ENCODE measurements around the gene NVL. TPM values are rescaled to one million over a fixed set of nuclear protein-coding genes. Genes with fewer than 3 reads are reported as not detected.
A peak's percentile ranks its signal among the peaks of the same experiment; 100 is the strongest.
"Not testable (repeated sequence)": the region's sequence is repeated elsewhere in the genome, so short reads cannot be mapped to it uniquely, and the experiment has no call there.

NVL gene
- total RNA-seq, 2 donors from 2014 or later = 36.2 to 64.3 TPM

- not testable (repeated sequence) for ATAC-seq; H3K36me3 Mint-ChIP-seq; H3K27me3 Mint-ChIP-seq; H3K4me3 Mint-ChIP-seq; H3K9me3 Mint-ChIP-seq; H3K27ac Mint-ChIP-seq; DNase-seq (ENCODE audit: low spot score)
- H3K4me1 Mint-ChIP-seq (ENCODE audit: low read depth in 2 of 2) = peaks cover 15 to 19% of the 10 kb centered on the region in 2 donors
Observed at GRCh38 chr1:224352436-224353085, 22.6 kb upstream of the NVL start.

- not testable (repeated sequence) for ATAC-seq; H3K36me3 Mint-ChIP-seq; H3K9me3 Mint-ChIP-seq; H3K4me1 Mint-ChIP-seq (ENCODE audit: low read depth in 2 of 2); H3K4me3 Mint-ChIP-seq; H3K27me3 Mint-ChIP-seq; DNase-seq (ENCODE audit: low spot score); H3K27ac Mint-ChIP-seq
Observed at GRCh38 chr1:224349716-224350115, 19.7 kb upstream of the NVL start.

- no peaks in the 10 kb centered on the region for H3K9me3 Mint-ChIP-seq
- ATAC-seq = no peak
Observed at GRCh38 chr1:224348137-224348536, 18.2 kb upstream of the NVL start.

GRCh38 chr1:224343679-224344078 is 13.7 kb upstream of the NVL start:
- peaks cover 19% of the 10 kb centered on the region for H3K36me3 Mint-ChIP-seq
- H3K4me1 Mint-ChIP-seq (ENCODE audit: low read depth in 2 of 2) = peaks cover 3 to 6% of the 10 kb centered on the region in 2 donors
- peaks cover 0 to 14% of the 10 kb centered on the region in 2 donors for H3K27me3 Mint-ChIP-seq
- DNase-seq (ENCODE audit: low spot score) (no peak), ATAC-seq (no peak)
- H3K27ac Mint-ChIP-seq = no peak overlapping the region
- H3K4me3 Mint-ChIP-seq = no peak overlapping the region
- H3K9me3 Mint-ChIP-seq = peaks cover 5% of the 10 kb centered on the region

More at GRCh38 chr1:224348137-224348536, 18.2 kb upstream of the NVL start:
- no peak overlapping the region for H3K27ac Mint-ChIP-seq
- no peak for DNase-seq (ENCODE audit: low spot score)
- peaks cover 12% of the 10 kb centered on the region for H3K36me3 Mint-ChIP-seq
- H3K27me3 Mint-ChIP-seq = peaks cover 0 to 4% of the 10 kb centered on the region in 2 donors
- H3K4me1 Mint-ChIP-seq (ENCODE audit: low read depth in 2 of 2) = no peaks in the 10 kb centered on the region
- H3K4me3 Mint-ChIP-seq = no peak overlapping the region

GRCh38 chr1:224340453-224341384 is 10.7 kb upstream of the NVL start:
- DNase-seq (ENCODE audit: low spot score); H3K4me1 Mint-ChIP-seq (ENCODE audit: low read depth in 2 of 2); H3K27ac Mint-ChIP-seq; H3K9me3 Mint-ChIP-seq: not testable (repeated sequence)
- ATAC-seq = peak; percentile 64 to 76
- H3K36me3 Mint-ChIP-seq = peaks cover 16% of the 10 kb centered on the region
- peak overlapping the region; percentile 46 for H3K4me3 Mint-ChIP-seq
- peaks cover 0 to 13% of the 10 kb centered on the region in 2 donors for H3K27me3 Mint-ChIP-seq

GRCh38 chr1:224339442-224340033 is 9.6 kb upstream of the NVL start:
- DNase-seq (ENCODE audit: low spot score) (no peak), ATAC-seq (no peak)
- H3K4me1 Mint-ChIP-seq (ENCODE audit: low read depth in 2 of 2) = peaks cover 5 to 6% of the 10 kb centered on the region in 2 donors
- peaks cover 16% of the 10 kb centered on the region for H3K36me3 Mint-ChIP-seq
- peaks cover 0 to 13% of the 10 kb centered on the region in 2 donors for H3K27me3 Mint-ChIP-seq
- no peak overlapping the region for H3K27ac Mint-ChIP-seq
- peaks cover 5% of the 10 kb centered on the region for H3K9me3 Mint-ChIP-seq
- H3K4me3 Mint-ChIP-seq = no peak overlapping the region

- Mint-ChIP-seq H3K36me3 (peaks cover 9% of the 10 kb centered on the region), H3K27me3 (peaks cover 0 to 13% of the 10 kb centered on the region in 2 donors), H3K27ac (no peak overlapping the region), H3K4me1 (ENCODE audit: low read depth in 2 of 2) (peaks cover 10 to 17% of the 10 kb centered on the region in 2 donors), H3K4me3 (no peak overlapping the region), H3K9me3 (peaks cover 5% of the 10 kb centered on the region)
- DNase-seq (ENCODE audit: low spot score) = no peak
- ATAC-seq = peak in 1 of 2 donors; percentile 36
Observed at GRCh38 chr1:224338150-224338838, 8.3 kb upstream of the NVL start.

GRCh38 chr1:224333939-224334786 is 4.2 kb upstream of the NVL start:
- DNase-seq (ENCODE audit: low spot score) (no peak), ATAC-seq (no peak)
- H3K9me3 Mint-ChIP-seq = no peaks in the 10 kb centered on the region
- H3K4me3 Mint-ChIP-seq = peak overlapping the region; percentile 26
- no peaks in the 10 kb centered on the region for H3K36me3 Mint-ChIP-seq
- H3K27me3 Mint-ChIP-seq = peaks cover 0 to 5% of the 10 kb centered on the region in 2 donors
- peak overlapping the region; percentile 49 to 53 for H3K27ac Mint-ChIP-seq
- H3K4me1 Mint-ChIP-seq (ENCODE audit: low read depth in 2 of 2) = peaks cover 22 to 28% of the 10 kb centered on the region in 2 donors

- Mint-ChIP-seq H3K4me3 (peak overlapping the region; percentile 64), H3K27ac (peak overlapping the region; percentile 49 to 53), H3K27me3 (peaks cover 0 to 3% of the 10 kb centered on the region in 2 donors), H3K4me1 (ENCODE audit: low read depth in 2 of 2) (peaks cover 26 to 31% of the 10 kb centered on the region in 2 donors), H3K36me3 (no peaks in the 10 kb centered on the region), H3K9me3 (no peaks in the 10 kb centered on the region)
- ATAC-seq (peak; percentile 46 to 50), DNase-seq (ENCODE audit: low spot score) (peak; percentile 67)
Observed at GRCh38 chr1:224333309-224333926, 3.4 kb upstream of the NVL start.

- peaks cover 37 to 38% of the 10 kb centered on the region in 2 donors for H3K4me1 Mint-ChIP-seq (ENCODE audit: low read depth in 2 of 2)
- no peak overlapping the region for H3K4me3 Mint-ChIP-seq
- no peak for DNase-seq (ENCODE audit: low spot score)
- no peaks in the 10 kb centered on the region for H3K36me3 Mint-ChIP-seq
- H3K9me3 Mint-ChIP-seq = no peaks in the 10 kb centered on the region
- peaks cover 0 to 3% of the 10 kb centered on the region in 2 donors for H3K27me3 Mint-ChIP-seq
- no peak for ATAC-seq
- H3K27ac Mint-ChIP-seq = peak overlapping the region in 1 of 2 donors; percentile 100
Observed at GRCh38 chr1:224331824-224332223, 1.9 kb upstream of the NVL start.

- H3K36me3 Mint-ChIP-seq = no peaks in the 10 kb centered on the region
- no peak for ATAC-seq
- no peaks in the 10 kb centered on the region for H3K9me3 Mint-ChIP-seq
- H3K4me1 Mint-ChIP-seq (ENCODE audit: low read depth in 2 of 2) = peaks cover 37 to 38% of the 10 kb centered on the region in 2 donors
- no peaks in the 10 kb centered on the region for H3K27me3 Mint-ChIP-seq
- no peak for DNase-seq (ENCODE audit: low spot score)
- H3K4me3 Mint-ChIP-seq = peak overlapping the region; percentile 94
- H3K27ac Mint-ChIP-seq = peak overlapping the region; percentile 100
Observed at GRCh38 chr1:224331326-224331725, 1.4 kb upstream of the NVL start.

GRCh38 chr1:224329484-224329841 is 509 bp downstream of the NVL start:
- H3K9me3 Mint-ChIP-seq = no peaks in the 10 kb centered on the region
- ATAC-seq (no peak), DNase-seq (ENCODE audit: low spot score) (no peak)
- H3K27me3 Mint-ChIP-seq = no peaks in the 10 kb centered on the region
- H3K27ac Mint-ChIP-seq = peak overlapping the region; percentile 100
- H3K36me3 Mint-ChIP-seq = no peaks in the 10 kb centered on the region
- peaks cover 35 to 37% of the 10 kb centered on the region in 2 donors for H3K4me1 Mint-ChIP-seq (ENCODE audit: low read depth in 2 of 2)
- H3K4me3 Mint-ChIP-seq = peak overlapping the region; percentile 94
